ENCODE measurements around the gene CSNK1G2.

DNA sequence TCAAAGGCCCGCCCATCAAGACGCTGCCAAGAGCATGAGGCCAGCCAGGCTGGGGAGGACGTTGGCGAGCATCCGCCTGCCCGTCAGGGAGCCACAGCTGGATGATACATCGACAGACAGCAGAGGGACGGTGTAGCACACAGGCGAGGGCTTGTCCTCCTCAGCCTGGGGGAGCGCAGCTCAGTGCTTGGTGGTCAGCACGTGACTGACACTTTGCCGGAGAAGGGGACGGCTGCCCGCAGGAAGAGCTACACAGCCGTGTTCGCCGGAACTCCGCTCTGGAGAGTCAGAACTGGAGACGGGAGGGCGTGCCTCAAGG, 34.1 kb downstream of the CSNK1G2 start:
- no peak for TF ChIP-seq POLR2A (IDR thresholded peaks at IDR 0.05)
- TF ChIP-seq, protein P1, sequence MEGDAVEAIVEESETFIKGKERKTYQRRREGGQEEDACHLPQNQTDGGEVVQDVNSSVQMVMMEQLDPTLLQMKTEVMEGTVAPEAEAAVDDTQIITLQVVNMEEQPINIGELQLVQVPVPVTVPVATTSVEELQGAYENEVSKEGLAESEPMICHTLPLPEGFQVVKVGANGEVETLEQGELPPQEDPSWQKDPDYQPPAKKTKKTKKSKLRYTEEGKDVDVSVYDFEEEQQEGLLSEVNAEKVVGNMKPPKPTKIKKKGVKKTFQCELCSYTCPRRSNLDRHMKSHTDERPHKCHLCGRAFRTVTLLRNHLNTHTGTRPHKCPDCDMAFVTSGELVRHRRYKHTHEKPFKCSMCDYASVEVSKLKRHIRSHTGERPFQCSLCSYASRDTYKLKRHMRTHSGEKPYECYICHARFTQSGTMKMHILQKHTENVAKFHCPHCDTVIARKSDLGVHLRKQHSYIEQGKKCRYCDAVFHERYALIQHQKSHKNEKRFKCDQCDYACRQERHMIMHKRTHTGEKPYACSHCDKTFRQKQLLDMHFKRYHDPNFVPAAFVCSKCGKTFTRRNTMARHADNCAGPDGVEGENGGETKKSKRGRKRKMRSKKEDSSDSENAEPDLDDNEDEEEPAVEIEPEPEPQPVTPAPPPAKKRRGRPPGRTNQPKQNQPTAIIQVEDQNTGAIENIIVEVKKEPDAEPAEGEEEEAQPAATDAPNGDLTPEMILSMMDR (IDR thresholded peaks at IDR 0.05), result no peak
